Right renal cortex interstitium (tissue), 3 donors: ENCODE measurements around the gene ATP2A3. TPM values are rescaled to one million over a fixed set of nuclear protein-coding genes. Genes with fewer than 3 reads are reported as not detected.

Source experiments
- DNase-seq, 3 donors: peaks; one replicate each; pipeline ENCODE4 v3.0.0-alpha.2; 2013; ENCODE audit warnings: low read depth in 3 of 3, low spot score in 2 of 3
- polyA plus RNA-seq, 3 donors: library from polyadenylated mRNA; unstranded; fragments of 120-200 nt; gene quantifications; one replicate each; pipeline ENCODE4 v1.2.1, GENCODE V29; 2013; ENCODE audit not compliant: insufficient read length in 3 of 3

Gene ATP2A3
- polyA plus RNA-seq, 3 donors: 2.8 to 4.8 (median 2.9) TPM

DNA sequence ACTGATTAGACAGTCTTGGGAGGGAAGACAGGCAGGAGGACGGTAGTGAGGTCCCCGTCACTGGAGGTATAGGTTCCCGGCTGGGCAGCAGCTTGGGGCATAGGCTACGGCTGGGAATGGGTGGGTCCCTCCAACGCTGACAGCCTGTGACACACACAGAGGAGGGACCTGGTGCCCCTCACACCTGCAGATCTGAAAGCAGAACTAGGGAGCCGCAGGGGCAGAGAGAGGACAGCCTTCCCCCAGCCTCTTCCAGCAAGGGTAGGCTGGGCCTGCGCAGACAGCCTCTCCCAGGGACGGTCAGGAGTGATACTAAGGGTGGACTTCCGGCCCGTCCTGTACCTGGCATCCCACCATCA, 49.9 kb downstream of the ATP2A3 start:
- DNase-seq: no peak

DNA sequence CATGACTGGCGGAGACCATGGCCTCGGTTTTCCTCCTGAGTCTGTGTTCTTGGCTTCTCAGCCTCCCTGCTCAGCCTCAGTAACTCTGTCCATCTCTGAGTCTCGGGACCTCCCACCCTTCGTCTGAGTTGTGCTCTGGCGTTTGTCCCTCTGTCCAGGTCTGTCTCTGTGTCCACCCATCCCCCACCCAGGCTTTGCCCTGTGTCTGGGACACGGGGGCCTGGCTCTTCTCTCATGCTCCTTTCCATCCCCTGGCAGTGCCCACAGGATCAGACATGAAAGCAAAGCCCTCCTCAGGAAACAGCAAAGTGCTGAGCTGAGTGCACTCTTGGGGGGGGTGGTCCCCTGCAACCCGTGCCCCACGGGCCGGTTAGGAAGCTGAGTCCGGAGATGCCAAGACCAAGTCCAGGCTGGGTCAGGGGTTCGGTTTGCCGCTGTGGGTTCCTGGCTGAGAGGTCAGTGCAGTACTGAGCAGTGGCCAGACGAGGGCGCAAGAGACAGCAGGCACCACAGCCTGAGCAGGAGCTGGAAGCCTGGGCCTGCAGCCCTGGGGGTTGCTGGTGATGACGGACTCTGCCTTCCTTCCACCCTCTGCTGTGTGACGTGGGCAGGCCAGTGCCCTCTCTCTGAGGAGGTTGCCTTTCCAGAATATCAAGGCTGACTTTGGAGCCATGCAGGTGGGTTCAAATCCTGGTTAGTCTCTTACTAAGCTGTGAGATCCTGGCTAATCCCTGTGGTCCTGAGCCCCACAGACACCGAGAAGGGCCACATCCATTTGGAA, 50.5 kb downstream of the ATP2A3 start:
- DNase-seq: no peak

DNA sequence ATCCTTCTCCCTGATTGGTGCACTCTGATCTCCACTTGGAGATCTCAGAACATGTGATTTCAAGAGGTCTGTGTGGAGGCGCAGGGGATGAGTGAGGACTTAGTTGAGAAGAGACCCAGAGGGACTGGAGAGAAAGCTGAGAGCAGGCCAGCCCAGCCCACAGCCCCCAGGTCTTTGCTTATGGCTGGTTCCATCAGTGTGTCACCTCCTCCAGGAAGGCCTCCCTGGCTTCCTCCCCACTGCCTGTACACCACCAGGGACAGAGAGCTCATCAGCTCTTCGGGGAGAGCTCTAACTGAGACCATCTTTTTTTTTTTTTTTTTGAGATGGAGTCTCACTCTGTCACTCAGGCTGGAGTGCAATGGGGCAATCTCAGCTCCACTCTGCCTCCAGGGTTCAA, 51.4 kb downstream of the ATP2A3 start:
- no peak for DNase-seq

DNA sequence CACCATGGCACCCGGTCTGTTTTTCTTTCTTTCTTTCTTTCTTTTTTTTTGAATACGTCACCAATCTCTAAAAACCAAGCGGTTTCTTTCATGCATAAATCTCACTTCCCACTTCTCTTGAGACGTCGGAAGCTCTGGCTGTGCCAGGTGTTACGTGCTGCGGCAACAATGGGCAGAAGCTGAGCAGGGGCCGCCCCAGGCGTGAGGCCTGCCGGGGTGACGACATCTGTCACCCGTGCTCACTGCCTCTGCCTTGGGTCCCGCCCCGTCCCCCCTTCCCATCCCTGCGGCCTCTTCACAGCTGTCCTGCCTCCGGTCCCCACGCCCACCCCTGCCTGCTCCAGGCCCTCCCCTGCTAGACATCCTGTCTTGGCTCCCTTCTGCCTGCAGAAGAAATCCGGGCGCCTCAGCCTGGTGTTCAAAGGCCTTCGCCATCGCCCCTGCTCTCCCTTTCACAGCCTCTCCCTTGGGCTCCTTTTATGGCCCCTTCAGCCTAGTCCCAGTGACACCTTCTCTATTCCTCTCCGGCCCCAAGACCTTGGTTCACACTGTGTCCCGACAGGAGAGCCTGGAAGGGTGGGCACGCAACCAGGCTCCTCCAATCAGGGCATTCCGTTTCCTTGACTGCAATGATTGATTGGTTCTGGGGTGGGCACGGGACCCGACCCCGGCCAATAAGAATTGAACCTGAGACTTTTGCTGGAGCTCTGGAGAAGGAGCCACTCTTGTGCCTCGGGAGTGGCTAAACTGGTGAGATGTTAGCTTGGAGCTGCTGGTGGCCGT, 52.8 kb downstream of the ATP2A3 start:
- no peak for DNase-seq

DNA sequence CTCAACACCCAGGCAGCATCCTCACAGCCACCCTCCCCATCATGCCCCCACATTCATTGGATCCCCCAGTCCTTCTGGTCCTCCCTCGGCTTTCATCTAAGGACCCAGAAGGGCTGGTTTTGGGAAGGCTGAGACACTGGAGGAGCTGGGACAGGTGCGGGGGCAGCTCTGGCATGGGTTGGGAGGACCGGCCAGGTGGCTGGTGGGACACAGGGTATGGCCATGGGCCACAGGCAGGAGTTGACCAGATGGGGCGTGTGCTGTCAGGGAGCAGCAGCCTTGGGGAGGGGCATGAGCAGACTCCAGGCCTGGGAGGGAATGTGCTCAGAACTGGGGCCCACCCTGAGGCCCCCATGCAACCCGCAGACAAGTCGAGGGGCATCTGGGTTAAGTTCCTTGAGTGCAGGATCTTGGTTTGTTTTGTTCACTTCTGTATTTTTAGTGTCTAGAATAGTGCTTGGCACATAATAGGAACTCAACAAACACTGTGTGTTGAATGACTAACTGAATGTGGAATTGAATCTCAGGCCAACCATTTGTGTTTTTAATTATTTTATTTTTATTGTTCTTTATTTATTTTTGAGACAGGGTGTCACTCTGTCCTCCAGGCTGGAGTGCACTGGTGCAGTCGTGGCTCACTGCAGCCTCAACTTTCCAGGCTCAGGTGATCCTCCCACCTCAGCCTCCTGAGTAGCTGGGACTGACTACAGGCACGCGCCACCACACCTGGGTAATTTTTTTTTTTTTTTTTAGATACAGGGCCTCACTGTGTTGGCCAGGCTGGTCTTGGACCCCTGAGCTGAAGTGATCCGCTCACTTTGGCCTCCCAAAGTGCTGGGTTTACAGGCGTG, 53.6 kb downstream of the ATP2A3 start:
- no peak for DNase-seq

DNA sequence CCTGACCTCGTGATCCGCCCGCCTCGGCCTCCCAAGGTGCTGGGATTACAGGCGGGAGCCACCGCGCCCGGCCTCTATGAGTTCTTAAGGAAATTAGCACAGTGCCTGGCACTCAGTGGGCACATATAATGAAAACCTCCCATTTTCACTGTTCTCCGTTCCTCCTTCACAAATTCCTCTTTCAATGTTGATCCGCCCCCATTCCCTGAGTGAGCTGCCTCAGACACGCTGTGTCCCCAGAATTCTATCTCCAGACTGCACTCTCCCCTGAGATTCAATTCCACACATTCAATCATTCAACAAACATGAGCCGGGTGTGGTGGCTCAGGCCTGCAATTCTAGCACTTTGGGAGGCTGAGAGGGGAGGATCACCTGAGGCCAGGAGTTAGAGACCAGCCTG, 55.0 kb downstream of the ATP2A3 start:
- no peak for DNase-seq

DNA sequence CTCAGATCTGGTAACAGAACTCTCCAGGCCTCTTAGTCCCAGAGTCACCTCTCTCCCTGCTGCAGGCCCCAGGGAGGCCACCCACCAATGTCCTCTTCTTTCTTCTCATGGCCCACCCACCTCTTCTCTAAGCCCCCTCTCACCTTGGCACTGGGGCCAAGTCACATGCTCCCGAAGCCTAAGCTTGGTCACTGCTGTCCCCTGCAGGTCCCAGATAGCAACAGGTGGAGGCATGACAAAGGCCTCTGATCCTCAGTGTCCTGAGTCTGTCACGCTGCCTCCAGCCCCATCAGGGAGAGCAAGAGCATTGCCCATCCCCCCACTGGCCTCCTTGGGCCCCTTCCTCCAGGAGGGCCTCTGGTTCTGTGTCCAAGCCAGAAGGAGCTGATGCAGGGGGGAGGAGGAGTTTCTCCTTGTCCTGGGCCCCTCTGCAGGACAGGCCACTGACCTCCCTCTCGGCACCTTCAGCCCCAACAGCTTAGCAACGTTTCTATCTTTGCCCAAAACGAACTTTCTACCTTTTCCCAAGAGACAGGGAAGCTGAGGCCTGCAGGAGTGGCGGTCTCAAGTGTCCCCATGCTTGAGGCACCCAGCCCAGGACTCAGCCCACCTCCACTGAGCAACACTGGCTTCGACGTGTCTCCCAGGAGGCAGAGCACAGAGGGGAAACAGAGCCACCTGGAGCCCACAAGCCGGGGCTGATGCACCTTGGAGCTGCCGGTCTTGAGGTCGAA, 56.6 kb downstream of the ATP2A3 start:
- no peak for DNase-seq

DNA sequence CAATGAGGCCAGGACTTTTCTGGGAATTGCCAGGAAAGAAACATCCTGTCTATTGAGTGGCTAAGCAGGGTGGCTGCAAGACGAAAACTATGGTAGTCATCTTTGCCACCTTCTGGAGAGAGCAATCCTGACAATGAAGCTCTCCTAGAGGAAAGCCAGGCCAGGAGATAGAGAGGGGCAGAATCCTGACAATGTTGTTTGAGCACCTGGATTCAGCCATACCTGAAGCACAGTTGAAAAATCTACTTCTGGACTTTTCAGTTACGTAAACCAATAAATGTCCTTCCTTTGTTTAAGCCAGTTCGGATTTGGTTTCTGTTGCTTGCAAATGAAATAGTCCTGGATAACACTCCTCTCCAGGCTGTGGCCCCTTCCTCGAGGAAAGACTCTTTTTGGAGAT, 57.4 kb downstream of the ATP2A3 start:
- no peak for DNase-seq

DNA sequence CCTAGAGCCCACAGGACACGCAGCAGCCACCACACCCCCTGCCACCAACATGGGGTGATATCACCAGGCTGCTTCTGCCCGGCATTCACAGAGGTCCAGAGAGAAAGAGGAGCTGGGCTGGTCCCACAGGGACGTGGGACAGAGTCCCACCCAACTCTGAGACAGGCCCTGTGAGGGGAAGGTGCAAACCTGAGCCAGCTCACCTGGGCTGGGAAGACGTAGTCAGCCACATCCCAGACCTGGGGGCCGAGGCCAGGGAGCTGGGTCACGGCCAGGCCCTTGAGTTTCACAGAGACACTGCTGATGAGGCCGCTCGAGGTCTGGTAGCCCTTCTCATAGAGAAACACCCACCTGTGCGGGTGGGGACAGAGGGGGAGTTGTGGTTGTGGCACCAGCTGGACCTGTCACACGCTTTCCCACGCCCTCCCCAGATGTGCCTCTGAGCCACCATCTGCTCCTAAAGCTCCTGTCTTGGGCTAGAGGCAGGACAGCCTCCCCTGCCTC, 59.2 kb downstream of the ATP2A3 start:
- DNase-seq: no peak

DNA sequence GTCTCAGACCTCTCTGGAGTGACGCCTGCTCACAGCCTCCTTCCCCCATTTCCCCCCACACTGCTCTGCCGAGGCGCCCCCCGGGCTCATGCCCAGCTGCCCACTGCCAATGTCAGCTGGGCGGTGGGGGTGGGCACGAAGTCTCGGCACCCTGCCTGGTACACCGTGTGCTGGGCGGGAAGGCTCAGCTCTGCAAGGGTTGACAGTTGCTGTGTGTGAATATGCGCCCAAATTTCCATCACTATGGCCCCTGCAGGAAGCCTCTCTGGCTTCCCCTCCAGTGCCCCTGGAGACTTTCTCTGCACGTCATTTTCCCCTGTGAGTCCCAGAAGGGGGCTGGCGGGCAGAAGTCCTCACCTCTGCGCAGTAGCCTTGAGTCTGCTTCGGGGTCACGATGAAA, 59.7 kb downstream of the ATP2A3 start:
- DNase-seq: no peak

DNA sequence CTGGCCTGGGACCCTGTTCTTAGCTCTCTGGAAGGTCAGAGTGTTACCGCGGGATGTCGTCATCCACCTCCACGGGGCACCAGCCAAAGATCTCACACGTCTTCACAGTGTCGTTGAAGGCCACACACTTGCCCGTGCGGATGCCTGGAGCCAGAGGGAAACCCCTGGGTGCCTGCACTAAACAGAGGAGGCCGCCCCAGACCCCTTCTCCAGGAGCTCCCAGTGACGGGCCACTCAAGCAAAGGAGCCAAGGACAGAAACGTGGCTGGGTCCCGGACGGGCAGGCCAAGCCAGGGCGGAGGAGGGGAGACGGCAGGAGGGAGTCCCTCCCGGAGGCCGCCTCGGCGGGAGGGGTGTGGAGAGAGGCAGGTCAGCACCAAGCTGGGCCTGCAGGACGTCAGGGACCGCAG, 60.4 kb downstream of the ATP2A3 start:
- DNase-seq: no peak

DNA sequence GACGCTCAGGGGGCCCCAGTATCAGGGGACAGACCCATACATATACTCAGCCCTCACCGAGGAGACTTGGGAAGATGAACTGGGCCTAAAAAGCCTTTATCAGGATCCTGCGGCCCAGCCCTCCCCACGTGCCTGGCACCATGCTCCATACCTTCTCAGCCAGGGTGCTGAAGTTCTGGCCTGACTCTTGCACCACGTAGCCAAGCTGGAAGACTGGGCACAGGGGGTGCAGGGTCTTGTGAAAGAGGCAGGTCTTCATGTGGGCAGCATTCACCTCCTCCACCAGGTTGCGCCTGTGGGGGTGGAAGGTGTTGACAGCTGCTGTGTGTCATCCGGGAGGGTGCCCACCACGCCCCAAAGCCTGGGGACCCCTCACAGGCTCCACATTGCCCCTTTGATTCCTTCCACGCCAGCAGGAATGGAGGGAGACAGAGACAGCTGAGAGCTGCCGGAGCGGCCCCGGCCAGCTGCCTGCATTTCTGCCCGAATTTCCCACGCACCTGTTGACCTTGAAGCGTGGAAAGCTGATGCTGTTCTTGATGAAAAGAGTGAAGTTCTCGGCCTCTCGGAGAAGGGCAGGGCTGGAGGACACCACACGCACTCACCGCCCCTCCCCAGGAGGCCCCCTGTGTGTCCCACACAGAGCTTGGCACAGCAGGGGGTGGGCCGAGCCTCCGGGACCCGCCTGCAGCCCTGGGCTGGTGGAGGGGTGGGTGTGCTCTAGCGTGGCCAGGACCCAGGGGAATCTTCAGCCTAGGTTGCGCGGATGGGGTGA, 61.0 kb downstream of the ATP2A3 start:
- DNase-seq: no peak

DNA sequence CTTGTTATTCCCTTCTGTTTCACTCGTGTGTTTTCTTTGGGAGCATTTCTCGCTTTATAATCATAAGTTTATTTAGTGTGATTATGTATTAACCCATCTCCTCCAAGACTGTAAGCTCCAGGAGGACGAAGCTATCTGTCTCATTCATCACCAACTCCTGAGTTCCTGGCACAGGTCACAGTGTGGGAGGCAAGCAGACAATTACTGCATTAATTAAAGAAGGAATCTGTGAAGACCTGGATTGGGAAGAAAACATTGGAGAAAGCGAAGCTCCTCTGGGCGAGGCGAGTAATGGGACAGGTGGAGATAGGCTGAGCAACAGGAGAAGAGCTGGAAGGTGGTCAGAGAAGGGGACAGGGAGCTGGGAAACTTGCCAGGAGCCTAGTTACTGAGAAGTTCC, 63.6 kb downstream of the ATP2A3 start:
- no peak for DNase-seq

DNA sequence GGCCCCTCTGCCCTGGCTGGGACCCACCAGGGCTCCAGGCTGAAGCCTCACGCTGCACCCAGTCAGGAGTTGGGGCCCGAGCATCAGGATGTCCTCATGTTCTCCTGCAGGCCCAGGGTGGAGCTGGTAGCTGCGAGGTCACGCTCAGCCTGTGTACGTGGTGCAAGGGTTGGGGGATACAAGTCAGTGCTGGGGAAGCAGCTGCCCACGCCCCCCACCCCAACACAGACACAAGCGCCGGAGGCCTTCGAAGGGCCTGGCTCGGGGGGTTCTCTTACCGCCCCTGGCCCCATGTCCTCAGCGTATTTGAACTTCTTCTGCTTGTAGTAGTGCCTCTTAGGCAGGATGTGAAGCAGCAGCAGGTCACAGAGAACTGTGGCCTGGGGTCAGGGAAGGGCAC, 66.5 kb downstream of the ATP2A3 start:
- DNase-seq: no peak

DNA sequence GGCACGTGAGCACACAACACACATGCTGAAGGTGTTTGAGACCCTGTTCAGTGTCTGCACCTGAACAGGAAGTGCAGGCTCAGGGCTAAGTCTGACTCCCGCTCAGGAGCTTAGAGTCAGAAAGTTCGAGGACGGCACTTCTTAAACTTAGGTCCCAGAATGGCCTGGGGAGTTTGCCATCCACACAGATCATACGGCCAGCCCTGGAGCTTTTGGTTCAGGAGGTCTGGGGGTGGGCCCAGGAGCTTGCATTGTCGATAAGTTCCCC, 67.3 kb downstream of the ATP2A3 start:
- no peak for DNase-seq

DNA sequence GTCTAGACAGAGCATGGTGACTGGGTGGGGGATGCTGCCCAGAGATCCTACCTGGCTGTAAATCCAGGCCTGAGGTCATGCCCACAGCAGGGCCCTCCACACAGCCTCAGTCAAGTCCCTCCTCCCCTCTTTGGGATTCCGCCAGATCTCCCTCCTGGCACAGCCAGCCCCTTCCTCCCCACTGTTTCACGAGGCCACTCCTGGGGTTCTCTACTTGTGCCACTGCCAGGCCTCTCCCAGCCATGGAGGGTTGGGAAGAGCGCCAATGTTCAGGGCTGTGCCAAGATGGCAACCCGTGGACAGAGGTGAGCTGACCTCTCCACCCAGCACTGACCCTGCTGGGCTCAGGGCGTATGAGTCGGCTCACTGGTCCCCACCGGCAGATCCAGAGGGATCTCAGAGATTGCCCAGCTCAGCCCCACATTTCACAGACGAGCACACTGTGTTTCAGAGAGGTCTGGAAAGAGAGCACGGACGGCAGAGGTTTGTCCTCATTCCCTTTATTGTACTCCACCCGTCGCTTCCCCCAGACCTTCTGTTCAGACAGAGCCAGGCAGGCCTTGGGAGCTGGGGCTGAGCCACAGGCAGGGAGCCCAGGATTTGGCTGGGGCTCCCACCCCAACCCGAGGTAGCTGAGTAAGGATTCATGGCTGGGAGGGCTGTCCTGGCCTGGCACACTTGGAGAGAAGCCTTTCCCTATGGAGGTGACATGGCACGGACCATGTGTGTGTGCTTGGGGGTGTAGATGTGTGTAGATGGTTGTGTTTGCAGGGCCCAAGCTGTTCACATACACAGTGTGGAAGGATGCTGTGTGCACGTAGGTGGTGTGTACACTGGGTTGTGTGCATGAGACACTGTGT, 67.9 kb downstream of the ATP2A3 start:
- no peak for DNase-seq

DNA sequence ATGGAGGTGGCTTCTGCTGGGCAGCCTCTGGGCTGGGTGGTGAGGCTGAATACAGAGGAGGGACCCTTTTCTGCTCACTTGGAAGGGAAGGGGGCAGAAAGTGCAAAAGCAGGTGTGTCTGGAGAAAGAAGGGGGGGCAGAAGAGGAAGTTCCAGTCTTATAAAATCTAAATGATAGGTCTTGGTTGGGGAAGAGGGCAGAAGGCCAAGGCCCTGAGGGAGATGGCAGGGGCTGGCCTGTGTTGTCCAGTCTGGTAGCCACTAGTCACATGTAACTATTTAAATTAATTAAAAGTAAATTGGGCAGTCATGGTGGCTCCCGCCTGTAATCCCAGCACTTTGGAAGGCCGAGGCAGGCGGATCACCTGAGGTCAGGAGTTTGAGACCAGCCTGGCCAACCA, 68.9 kb downstream of the ATP2A3 start:
- no peak for DNase-seq

DNA sequence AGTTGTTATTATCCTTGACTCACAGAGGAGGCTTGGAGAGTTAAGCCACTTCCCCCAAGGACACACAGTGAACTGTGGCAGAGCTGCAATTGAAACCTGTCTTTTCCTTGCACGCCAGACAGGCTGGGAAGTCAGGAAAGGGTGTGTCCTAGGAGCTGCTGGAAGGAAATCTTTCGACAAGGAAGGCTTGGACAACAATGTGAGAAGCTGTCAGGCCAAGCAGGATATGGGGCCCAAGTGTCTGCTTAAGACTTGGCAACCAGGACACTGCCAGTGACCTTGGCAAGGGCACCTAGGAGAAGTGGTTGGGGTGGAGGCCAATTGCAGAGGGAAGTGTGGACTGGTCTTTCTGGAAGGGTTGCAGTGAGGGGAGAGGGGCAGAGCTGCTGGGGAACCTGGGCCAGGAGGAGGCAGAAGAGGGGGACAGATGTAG, 69.3 kb downstream of the ATP2A3 start:
- no peak for DNase-seq

DNA sequence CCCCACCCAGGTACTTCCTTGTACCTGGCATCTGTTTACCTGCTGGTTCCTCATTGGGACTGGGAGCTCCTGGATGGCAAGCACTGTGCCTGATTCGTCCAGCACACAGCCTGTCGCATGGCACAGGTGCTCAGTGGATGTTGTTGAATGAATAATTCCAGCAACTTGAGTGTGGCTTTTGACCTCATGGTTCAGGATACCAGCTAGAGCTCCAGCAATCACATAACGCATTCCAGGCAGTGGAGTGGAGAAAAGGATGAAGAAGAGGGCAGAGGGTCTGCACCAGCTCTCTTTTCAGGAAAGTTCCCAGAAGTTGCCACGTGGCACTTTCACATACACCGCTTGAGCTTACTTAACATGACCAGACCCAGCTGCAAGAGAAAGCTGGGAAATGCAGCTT, 70.0 kb downstream of the ATP2A3 start:
- DNase-seq: no peak
